Fibroblast of villous mesenchyme (primary cell): ENCODE data around the gene SPATA33. TPM values are rescaled to one million over a fixed set of nuclear protein-coding genes. Genes with fewer than 3 reads are reported as not detected.
A peak's percentile ranks its signal among the peaks of the same experiment; 100 is the strongest.

Source experiments
- DNase-seq: peaks from one replicate; pipeline ENCODE4 v3.0.0-alpha.2; 2010; ENCODE audit warnings: low read depth
- H3K4me3 ChIP-seq: 2 replicates; pipeline ENCODE4 v1.5.1; 2011; ENCODE audit warnings: low read depth, mild to moderate bottlenecking, low read length
- total RNA-seq: library from RNA; depleted of rRNA; stranded (reverse); fragments of >200 nt; gene quantifications from 2 replicates; pipeline ENCODE4 v1.2.3, GENCODE V29; 2012
- TF ChIP-seq, protein P1 (sequence below): IDR thresholded peaks from 2 replicates; pipeline ENCODE4 v1.5.1; 2012; ENCODE audit warnings: low read depth, mild to moderate bottlenecking, low read length; ENCODE audit not compliant: insufficient read depth

SPATA33 gene
- total RNA-seq, 1 donor, result 3.9 TPM

DNA sequence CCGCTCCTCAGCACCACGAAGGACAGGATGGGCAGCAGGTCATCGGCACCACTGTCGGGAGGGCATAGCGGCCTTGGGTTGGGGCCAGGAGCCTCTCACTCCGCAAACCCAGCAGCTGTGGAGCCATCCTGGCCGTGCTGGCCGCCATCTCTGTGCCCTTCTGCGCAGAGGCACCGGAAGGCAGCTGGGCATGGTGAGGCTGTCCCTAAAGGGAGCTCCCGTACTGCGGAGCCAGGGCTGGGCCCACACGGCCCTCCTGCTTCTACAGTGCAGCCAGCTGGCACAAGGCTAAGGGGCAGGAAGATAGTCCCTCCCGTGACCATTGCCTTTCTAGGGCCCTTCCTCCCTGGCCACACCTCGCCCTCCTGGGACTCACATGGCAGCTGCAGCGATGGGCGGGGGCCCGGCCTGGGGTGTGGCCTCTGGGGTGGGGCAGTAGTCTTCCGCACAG is 50.9 kb downstream of the SPATA33 start:
- TF ChIP-seq, protein P1, sequence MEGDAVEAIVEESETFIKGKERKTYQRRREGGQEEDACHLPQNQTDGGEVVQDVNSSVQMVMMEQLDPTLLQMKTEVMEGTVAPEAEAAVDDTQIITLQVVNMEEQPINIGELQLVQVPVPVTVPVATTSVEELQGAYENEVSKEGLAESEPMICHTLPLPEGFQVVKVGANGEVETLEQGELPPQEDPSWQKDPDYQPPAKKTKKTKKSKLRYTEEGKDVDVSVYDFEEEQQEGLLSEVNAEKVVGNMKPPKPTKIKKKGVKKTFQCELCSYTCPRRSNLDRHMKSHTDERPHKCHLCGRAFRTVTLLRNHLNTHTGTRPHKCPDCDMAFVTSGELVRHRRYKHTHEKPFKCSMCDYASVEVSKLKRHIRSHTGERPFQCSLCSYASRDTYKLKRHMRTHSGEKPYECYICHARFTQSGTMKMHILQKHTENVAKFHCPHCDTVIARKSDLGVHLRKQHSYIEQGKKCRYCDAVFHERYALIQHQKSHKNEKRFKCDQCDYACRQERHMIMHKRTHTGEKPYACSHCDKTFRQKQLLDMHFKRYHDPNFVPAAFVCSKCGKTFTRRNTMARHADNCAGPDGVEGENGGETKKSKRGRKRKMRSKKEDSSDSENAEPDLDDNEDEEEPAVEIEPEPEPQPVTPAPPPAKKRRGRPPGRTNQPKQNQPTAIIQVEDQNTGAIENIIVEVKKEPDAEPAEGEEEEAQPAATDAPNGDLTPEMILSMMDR, result no peak
- no peak for DNase-seq
- H3K4me3 ChIP-seq, result no peak overlapping the region

DNA sequence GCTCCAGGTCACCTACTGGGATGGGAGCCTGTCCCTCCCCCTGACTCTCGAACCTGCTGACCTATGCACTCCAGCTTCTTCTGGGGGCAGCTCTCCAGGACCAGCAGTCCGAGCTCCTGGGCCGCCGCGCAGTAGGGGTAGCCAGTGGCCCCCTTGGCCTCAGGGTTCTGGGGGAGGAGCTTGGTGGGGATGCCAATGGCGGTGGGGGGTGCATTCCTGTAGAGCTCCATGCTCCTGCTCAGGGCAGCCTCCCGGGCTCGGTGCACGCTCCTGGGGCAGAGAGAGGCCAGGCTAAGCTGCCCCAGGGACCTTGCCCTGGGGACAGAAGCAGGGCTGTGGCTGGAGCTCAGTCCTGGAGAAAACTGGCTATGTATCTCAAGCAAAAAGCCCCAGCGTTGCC is 51.5 kb downstream of the SPATA33 start:
- no peak for DNase-seq

DNA sequence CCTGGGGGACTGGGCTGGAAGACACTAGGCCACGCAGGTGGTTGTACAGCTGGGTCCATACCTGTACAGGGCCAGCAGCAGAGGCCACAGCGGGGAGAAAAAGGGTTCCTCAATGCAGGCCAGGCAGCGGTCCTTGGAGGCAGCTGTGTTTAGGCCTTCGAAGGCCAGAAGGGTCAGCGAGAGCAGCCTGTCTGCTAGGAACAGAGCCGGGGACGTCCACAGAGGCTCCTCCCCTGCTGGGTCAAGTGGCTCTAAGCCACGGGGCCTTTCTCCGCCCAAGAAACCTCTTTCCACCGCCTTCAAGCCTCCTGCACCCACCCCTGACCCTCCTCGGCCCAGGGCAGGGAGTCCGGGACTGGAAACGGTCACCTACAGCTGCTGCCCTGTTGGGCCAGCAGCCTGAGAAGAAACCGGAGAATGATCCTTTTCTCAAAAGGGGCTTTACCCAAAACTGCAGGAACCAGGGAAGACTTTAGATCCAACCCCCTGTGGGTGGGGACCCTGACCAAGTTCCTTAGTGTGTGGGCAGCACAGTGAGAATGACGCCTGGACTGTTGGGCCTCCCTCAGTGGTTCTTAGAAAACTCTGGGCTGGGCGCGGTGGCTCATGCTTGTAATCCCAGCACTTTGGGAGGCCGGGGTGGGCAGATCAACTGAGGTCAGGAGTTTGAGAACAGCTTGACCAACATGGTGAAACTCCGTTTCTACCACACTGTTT is 52.2 kb downstream of the SPATA33 start:
- no peak overlapping the region for H3K4me3 ChIP-seq
- no peak for DNase-seq
- TF ChIP-seq, protein P1, result no peak

More for the DNA sequence above, 51.5 kb downstream of the SPATA33 start:
- no peak overlapping the region for H3K4me3 ChIP-seq
- TF ChIP-seq, protein P1, result no peak

DNA sequence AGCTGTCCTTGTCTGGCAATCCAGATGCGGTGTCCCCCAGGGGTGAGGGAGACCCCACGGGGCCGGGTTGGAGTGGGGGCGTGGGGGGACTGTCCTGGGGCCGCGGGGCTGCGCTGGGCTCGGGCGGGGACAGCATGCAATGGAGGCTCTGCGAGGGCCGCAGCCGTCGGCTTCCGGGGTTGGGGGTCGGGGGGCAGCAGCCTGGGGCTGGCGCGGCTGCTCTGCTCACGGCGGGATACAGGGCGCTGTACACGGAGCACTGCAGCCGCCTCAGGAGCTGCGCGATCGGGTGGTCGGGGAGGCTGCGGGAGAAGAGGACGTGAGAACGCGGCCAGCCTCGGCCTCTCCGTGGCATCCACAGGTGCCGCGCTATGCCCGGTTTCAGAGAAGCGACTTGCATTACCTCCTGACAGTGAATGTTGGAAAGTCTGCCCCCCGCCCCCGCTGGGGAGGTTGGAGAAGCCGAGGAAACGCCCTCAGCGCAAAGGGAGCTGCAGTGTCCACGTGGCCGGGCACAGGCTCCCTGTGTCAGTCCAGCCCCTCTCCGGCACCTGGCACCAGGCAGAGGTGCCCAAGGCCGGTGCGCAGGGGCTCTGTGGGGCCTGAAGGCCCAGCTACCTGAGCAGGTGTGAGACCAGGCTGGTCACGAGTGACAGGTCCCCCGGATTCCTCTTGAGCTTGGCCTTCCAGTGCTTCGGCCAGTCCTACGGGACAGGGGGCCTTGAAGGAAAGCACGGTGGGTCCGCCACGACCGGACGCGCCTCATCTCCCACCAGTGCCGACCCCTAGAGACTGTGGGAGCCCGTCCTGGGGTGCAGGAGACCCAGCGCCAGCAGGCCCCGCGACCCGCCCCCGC is 53.3 kb downstream of the SPATA33 start:
- TF ChIP-seq, protein P1, result no peak
- H3K4me3 ChIP-seq, result no peak overlapping the region
- DNase-seq, result no peak

DNA sequence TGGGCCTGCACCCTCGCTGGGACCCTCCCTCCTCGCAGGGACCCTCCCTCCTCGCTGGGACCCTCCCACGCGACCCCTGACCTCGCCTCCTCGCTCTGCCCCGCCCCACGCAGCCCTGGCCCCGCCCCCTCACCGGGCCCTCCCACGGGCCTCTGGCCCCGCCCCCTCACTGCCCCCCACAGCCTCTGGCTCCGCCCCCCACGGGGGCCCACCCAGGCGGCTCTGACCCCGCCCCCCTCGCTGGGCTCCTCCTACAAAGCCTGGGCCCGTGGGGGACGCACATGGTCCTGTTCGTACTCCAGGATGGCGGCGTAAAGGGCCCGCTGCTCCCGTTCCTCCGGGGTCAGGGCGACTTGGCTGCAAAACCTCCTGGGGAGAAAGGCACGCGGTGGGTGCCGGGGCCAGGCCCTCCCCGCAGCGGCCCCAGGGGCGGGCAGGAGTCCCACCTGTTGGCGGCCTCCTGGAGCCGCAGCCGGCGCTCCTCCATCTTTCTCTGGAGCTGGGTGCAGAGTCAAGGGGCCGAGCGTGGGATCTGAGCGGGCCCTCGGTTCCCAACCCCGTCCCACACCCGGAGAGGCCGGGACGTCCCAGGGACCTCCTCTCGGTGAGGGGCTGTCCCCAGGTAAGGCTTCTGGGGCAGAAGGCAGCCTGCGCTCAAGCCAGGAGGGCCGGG is 54.1 kb downstream of the SPATA33 start:
- peak; percentile 42 for DNase-seq
- TF ChIP-seq, protein P1, result no peak
- H3K4me3 ChIP-seq, result peak overlapping the region; percentile 51

DNA sequence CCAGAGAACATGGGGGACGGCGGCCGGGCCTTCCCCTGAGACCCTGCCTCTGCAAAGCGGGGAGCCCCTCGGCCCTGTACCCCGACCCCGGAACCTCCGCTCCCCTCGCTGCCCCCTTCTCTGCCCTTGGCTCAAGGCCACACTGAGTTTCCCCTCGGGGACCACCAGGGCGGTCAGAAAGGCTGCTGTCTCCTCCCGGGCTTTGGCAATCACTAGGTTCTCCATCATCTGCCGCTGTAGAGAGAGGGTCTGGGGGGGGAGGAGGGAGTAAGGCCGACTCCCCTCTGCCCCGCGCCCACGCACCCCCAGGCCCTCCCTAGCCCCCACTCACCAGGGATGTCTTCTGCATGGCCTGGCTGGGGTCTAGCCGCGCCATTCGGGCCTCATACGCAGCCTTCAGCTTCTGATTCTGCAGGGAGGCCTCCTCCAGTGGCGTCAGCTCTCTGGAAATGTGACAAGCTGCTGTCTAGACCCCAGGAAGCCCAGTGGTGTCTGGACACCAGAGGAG is 54.7 kb downstream of the SPATA33 start:
- peak overlapping the region; percentile 51 for H3K4me3 ChIP-seq

More for the DNA sequence above, 54.7 kb downstream of the SPATA33 start:
- TF ChIP-seq, protein P1, result no peak
- peak; percentile 17 for DNase-seq
